Measurements from ENCODE around the gene PEX11A.

GRCh38 chr15:89677381-89677780, 13.2 kb downstream of the PEX11A start:
- no peak for TF ChIP-seq CTCF (IDR thresholded peaks at IDR 0.05)
- no peak for TF ChIP-seq EZH2 (IDR thresholded peaks at IDR 0.05; ENCODE audit: borderline replicate concordance, insufficient read depth, low read depth, low read length, poor library complexity, severe bottlenecking)
